SHP77 (cell line): ENCODE data around the gene PHYKPL.

Experiments used
- DNase-seq, 2 experiments: peaks; one replicate each; lab custom pipeline; 2025; lab: John Stamatoyannopoulos, UW

Gene PHYKPL

GRCh38 chr5:178232124-178232919 lies at the start of gene PHYKPL:
Gene PHYKPL, minus strand, starts transcription at chr5:178232802. Its CDS starts 252 bp downstream, at chr5:178232550.
- DNase-seq = peak; percentile 44 to 54

- DNase-seq = no peak
These were observed 49.8 kb upstream of the PHYKPL start for GRCh38 chr5:178282391-178282790.

- no peak for DNase-seq
These were observed 48.7 kb upstream of the PHYKPL start for GRCh38 chr5:178281331-178281730.

- DNase-seq = no peak
These were observed 48.0 kb upstream of the PHYKPL start for GRCh38 chr5:178280631-178281030.

DNA sequence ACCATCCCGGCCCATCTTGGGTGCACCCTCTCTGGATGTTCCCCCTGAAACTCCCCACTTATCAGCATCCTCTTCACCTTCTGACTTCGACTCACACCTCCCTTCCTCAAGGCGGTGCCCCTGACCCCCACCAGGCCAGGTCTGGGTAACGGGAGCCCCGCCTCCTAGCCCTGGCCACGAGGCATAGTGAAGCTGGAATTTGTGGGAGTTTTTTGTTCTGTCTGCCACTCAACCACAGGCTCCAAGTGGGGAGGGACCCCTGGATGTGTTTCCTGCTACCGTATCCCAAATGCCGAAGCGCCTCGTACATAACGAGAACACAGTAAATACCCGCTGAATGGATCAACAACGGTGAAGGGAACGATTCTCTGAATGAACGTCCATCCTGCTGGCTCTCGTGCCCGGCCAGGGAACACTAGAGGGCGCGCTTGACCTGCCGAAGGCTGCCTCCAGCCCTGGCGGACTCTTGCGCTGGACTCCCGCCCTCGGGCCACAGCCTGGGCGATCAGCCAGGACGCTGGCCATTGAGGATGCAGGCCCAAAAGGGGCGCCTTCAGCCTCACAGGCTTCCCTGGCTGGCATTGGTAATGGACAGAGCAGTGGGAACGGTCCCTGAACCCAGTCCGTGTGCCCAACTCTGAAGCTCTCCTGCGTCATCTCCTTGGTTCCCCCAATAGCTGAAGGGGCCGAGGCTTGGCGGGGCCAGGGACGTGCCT lies 47.3 kb upstream of the PHYKPL start:
- DNase-seq = peak; percentile 61 to 66

DNA sequence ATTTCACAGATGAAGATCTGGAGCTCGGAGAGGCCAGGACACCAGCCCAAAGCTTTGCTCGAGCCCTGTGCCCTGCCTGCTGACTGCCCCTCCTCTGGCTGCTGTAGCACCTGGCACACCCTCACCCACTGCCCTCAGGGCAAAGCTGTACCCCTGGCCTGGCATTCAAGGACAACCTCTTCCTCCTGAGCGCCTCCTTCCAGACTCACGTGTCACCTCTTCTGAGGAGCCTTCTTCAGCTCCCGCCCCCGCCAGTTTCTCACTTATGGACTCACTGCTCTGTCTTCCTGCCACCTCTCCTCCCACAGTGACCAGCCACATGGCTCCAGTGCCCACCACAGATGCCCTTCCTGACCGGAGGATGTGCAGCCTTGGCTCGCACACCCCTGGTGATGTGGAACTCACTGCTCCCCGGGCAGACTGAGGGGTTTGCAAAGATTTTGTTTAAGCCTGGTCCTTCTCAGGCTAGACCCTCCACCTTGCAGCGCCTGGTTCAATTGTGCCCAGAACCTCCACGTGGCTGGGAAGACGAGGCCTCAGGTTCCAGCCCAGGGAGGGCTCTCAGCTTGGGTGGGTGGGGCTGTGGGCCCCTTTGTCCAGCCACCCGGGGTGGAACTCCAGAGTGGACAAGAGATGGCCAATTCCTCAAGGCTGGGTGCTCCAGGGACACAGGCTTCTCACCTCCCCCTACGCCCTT lies 46.6 kb upstream of the PHYKPL start:
- no peak for DNase-seq

- no peak for DNase-seq
These were observed 45.9 kb upstream of the PHYKPL start for GRCh38 chr5:178278358-178279023.

GRCh38 chr5:178277866-178278265 lies 45.3 kb upstream of the PHYKPL start:
- no peak for DNase-seq

- no peak for DNase-seq
These were observed 44.7 kb upstream of the PHYKPL start for GRCh38 chr5:178277346-178277745.

- no peak for DNase-seq
These were observed 42.4 kb upstream of the PHYKPL start for GRCh38 chr5:178274781-178275537.

- DNase-seq = no peak
These were observed 41.3 kb upstream of the PHYKPL start for GRCh38 chr5:178273665-178274541.

GRCh38 chr5:178273041-178273440 lies 40.4 kb upstream of the PHYKPL start:
- no peak for DNase-seq

DNA sequence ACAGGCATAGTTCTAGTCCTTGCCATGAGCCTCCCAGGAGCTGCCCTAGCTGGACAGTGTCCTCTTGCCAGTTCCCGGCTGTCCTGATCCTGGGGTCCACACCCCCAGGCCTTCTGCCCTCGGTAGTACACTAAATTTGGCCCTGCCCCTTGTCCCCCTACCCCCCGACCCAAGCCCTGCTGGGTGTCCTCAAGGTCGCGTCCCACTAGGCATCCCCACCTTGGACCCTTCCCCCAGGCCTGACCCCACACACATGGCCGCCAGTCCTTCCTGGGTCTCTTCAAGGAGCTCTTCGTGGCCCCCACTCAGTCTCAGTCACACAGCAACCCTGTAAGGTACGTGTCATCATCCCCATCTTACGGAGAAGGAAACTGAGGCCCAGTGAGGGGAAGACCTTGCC lies 40.0 kb upstream of the PHYKPL start:
- no peak for DNase-seq

- no peak for DNase-seq
These were observed 39.3 kb upstream of the PHYKPL start for GRCh38 chr5:178271726-178272479.

DNA sequence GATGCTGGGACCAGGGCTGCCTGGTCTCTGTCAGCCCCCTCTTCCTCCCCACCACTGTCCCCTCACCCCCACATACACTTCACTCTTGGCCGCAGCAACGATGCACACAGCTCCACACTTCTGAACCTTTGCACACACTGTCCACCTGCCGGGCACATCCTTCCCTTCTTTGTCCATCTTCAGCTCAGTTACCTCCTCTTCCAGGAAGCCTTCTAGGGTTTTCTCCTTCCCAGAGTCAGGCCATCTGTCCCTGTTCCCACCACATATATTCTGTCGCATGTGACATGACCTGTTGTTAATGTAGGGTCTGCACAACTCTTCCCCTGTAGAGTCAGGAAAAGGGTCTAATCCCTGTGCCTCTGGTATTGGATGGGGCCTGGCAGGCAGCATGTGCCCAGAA lies 38.6 kb upstream of the PHYKPL start:
- DNase-seq = no peak

DNA sequence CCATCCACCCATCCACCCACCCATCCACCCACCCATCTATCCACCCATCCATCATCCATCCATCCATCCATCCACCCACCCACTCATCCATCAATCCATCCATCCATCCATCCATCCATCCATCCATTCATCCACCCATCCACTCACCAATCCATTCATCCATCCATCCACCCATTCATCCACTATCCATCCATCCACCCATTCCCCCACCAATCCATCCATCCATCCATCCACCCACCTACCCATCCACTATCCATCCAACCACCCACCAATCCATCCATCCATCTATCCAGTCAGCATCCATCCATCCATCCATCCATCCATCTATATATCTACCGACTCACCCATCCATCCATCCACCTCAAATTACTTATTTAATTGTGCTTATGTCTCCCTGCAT lies 36.9 kb upstream of the PHYKPL start:
- DNase-seq = no peak

DNA sequence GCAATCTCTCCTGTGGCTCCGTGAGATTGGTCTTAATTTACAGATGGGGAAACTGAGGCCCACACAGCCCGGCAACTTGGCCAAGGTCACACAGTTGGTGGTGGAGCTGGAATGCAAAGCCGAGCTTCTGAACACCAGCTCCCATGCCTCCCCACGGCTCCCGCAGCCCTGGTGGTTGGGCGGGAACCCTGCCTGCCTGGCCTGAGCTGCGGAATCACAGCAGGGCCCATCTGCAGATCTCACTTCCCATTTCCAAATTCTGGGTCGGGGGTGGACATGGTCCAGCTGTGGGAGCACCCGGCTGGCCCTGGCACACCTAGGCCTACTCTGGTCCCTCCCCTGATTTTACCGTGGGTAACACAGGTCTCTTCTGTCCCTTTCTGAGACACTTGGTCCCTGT lies 35.3 kb upstream of the PHYKPL start:
- DNase-seq = no peak

DNA sequence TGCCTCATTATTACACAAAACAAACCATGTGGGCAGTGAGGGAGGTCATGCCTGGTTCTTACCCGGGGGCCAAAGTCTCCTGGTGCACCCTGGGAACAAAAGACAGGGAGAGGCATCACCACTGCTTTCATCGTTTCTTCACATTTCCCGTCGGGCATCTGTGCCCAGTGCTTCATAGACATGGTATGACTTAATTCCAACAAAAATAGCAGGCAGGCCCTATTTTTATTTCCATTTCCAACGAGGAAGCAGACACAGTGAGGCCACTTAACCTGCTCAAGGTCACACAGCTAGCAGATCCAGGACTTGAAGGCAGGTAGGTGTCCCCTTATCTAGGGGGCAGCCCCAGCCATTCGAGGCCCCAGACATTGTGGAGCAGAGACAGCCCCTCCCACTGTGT lies 34.6 kb upstream of the PHYKPL start:
- DNase-seq = no peak

GRCh38 chr5:178266581-178266980 lies 34.0 kb upstream of the PHYKPL start:
- no peak for DNase-seq

DNA sequence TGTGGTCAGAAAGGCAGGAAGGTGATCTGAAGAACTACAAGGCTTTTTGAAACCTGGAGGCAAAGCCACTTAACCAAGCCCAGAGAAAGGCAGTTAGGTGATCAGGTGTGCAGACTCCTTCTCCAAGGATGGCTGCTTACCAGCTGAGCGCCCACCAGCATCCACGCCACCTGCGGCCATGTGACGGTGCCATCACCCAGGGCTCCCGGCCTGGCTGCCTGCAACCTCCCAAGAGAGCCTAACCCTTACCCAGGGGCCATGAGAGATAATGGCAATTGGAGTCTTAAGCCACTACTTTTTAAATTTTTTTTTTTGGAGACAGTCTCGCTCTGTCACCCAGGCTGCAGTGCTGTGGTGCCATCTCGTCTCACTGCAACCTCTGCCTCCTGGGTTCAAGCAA lies 33.1 kb upstream of the PHYKPL start:
- DNase-seq = no peak
